Endothelial cell of umbilical vein (primary cell): ENCODE measurements around the gene CCBE1. TPM values are rescaled to one million over a fixed set of nuclear protein-coding genes. Genes with fewer than 3 reads are reported as not detected.

Experiments
- BruUV-seq: library from RNA; stranded (reverse); fragments of 400-500 nt; replicated peaks from 2 replicates; lab custom pipeline; 2021; lab: Mats Ljungman, UMichigan
- CTCF ChIA-PET: fragments of 300-600, 350-600 bp; sonication (Branson Sonifier 250); formaldehyde crosslinking; loops from one replicate; lab custom pipeline; 2021; ENCODE audit warnings: antibody characterized with exemption, inconsistent platforms; lab: Charles Lee
- POLR2A ChIA-PET: fragments of 300-600, 350-600 bp; sonication (Branson Sonifier 250); formaldehyde crosslinking; loops from one replicate; lab custom pipeline; 2021; ENCODE audit warnings: antibody characterized with exemption, inconsistent platforms; lab: Charles Lee
- DNase-seq: peaks from one replicate; pipeline ENCODE4 v3.0.0-alpha.2; 2011; ENCODE audit warnings: low read depth, low spot score
- FAIRE-seq: peaks from 2 replicates; lab custom pipeline; 2011; peaks lifted over from hg19 to GRCh38; lab: Jason Lieb, UNC
- H2AFZ ChIP-seq: 2 replicates; pipeline ENCODE4 v1.6.0; 2012; ENCODE audit warnings: low read depth, low read length, control low read depth, inconsistent platforms
- H3K27ac ChIP-seq: 2 replicates; pipeline ENCODE4 v1.5.1; 2011; ENCODE audit warnings: low read depth, mild to moderate bottlenecking, control low read depth, low read length, moderate library complexity; ENCODE audit not compliant: insufficient read depth
- H3K27me3 ChIP-seq, 2 experiments: 2 replicates each; pipeline versions ENCODE4 v1.6.0 to v1.6.1; 2011; ENCODE audit warnings: low read length in 2 of 2, mixed read lengths in 1 of 2; ENCODE audit not compliant: control insufficient read depth in 2 of 2, insufficient read depth in 2 of 2
- H3K36me3 ChIP-seq, 2 experiments: 2 replicates in 1 of 2; 3 replicates in 1 of 2; pipeline ENCODE4 v1.5.1; 2011; ENCODE audit warnings: low read length in 2 of 2, mild to moderate bottlenecking in 1 of 2, moderate library complexity in 1 of 2; ENCODE audit not compliant: control insufficient read depth in 2 of 2, insufficient read depth in 2 of 2; ENCODE audit errors: extremely low read depth in 1 of 2
- H3K4me1 ChIP-seq: 3 replicates; pipeline ENCODE4 v1.5.1; 2011; ENCODE audit warnings: mild to moderate bottlenecking, low read length; ENCODE audit not compliant: control insufficient read depth, insufficient read depth; ENCODE audit errors: extremely low read depth
- H3K4me2 ChIP-seq: 2 replicates; pipeline ENCODE4 v1.6.1; 2011; ENCODE audit warnings: low read length, control low read depth, mixed read lengths; ENCODE audit not compliant: insufficient read depth
- H3K4me3 ChIP-seq, 3 experiments: fragments of 200-600 bp in 1 of 3; sonication (generic), shearing (Covaris generic) in 1 of 3; replicated peaks in 1 of 3; 2 replicates each; pipeline ENCODE4 v1.5.1; 2011 to 2016; ENCODE audit warnings: control low read depth in 3 of 3, low read length in 3 of 3, mild to moderate bottlenecking in 2 of 3, inconsistent platforms in 1 of 3, low read depth in 1 of 3, moderate library complexity in 1 of 3; ENCODE audit not compliant: insufficient read depth in 1 of 3
- H3K79me2 ChIP-seq: 2 replicates; pipeline ENCODE4 v1.6.0; 2012; ENCODE audit warnings: low read length, inconsistent platforms; ENCODE audit not compliant: control insufficient read depth, insufficient read depth
- H3K9ac ChIP-seq: replicated peaks from 2 replicates; pipeline ENCODE3; 2011; ENCODE audit warnings: low read length, control low read depth; ENCODE audit not compliant: insufficient read depth; ENCODE audit errors: extremely low read depth
- H3K9me1 ChIP-seq: replicated peaks from 3 replicates; pipeline ENCODE4 v1.6.0; 2011; ENCODE audit warnings: mild to moderate bottlenecking, low read length; ENCODE audit not compliant: control insufficient read depth, insufficient read depth; ENCODE audit errors: extremely low read depth
- H3K9me3 ChIP-seq: replicated peaks from 2 replicates; pipeline ENCODE4 v1.5.1; 2012; ENCODE audit warnings: low read length, inconsistent platforms; ENCODE audit not compliant: control insufficient read depth, insufficient read depth
- H4K20me1 ChIP-seq: replicated peaks from 2 replicates; pipeline ENCODE3; 2011; ENCODE audit warnings: mild to moderate bottlenecking, low read length; ENCODE audit not compliant: control insufficient read depth, insufficient read depth; ENCODE audit errors: extremely low read depth
- EZH2 ChIP-seq: IDR thresholded peaks from 2 replicates; pipeline ENCODE4 v1.6.1; 2012; ENCODE audit warnings: borderline replicate concordance, low read depth, mild to moderate bottlenecking, moderate library complexity, low read length, inconsistent platforms; ENCODE audit not compliant: severe bottlenecking
- FOS ChIP-seq: IDR thresholded peaks from 2 replicates; pipeline ENCODE4 v1.6.1; 2011; ENCODE audit warnings: mild to moderate bottlenecking, low read length, moderate library complexity, borderline replicate concordance; ENCODE audit not compliant: insufficient read depth
- GATA2 ChIP-seq: IDR thresholded peaks from 2 replicates; pipeline ENCODE4 v1.7.0; 2011; ENCODE audit warnings: low read depth, mild to moderate bottlenecking, moderate library complexity, mixed read lengths, low read length; ENCODE audit not compliant: insufficient read length, insufficient read depth
- JUN ChIP-seq: IDR thresholded peaks from 2 replicates; pipeline ENCODE4 v1.6.1; 2011; ENCODE audit warnings: borderline replicate concordance, low read depth; ENCODE audit not compliant: insufficient read length, insufficient read depth
- MAX ChIP-seq: IDR thresholded peaks from 2 replicates; pipeline ENCODE4 v1.6.1; 2011; ENCODE audit not compliant: insufficient read depth, insufficient read length
- MYC ChIP-seq: IDR thresholded peaks from one replicate; pipeline ENCODE4 v1.6.1; 2011; ENCODE audit warnings: mild to moderate bottlenecking, low read depth, low read length
- POLR2A ChIP-seq: IDR thresholded peaks from 2 replicates; pipeline ENCODE4 v1.6.1; 2012; ENCODE audit warnings: low read depth, mild to moderate bottlenecking, control low read depth, low read length
- POLR2AphosphoS5 ChIP-seq: IDR thresholded peaks from 2 replicates; pipeline ENCODE4 v1.6.1; 2012; ENCODE audit warnings: low read depth, mild to moderate bottlenecking, control low read depth, low read length, moderate library complexity; ENCODE audit not compliant: insufficient read depth
- dilution Hi-C: fragments of 300-500 bp; cut with MboI; formaldehyde crosslinking; loops from one replicate; pipeline ENCODE4 v1.15.0; 2019; ENCODE audit warnings: low sequenced_read_pairs; ENCODE audit not compliant: extremely low pct_ligation_motif_present
- intact Hi-C: fragments of 100-400 bp; cut with micrococcal nuclease; formaldehyde crosslinking; loops from one replicate; pipeline ENCODE4 v1.10.0; 2022
- polyA plus RNA-seq, 4 experiments: library from polyadenylated mRNA; depleted of rRNA in 3 of 4; stranded (reverse) in 3 of 4; unstranded in 1 of 4; fragments of >200 nt; gene quantifications; 2 replicates each; pipeline versions ENCODE4 v1.2.1 to v1.2.3, GENCODE V29; 2011 to 2012; ENCODE audit warnings: missing spikeins in 1 of 4
- total RNA-seq: library from RNA; stranded (reverse); gene quantifications from 2 replicates; pipeline ENCODE4 v1.2.3, GENCODE V29; 2021
- TF ChIP-seq, protein P1 (sequence below), 2 donors: IDR thresholded peaks; 1 replicate in 1 of 2; 2 replicates in 1 of 2; pipeline ENCODE4 v1.5.1; 2011; ENCODE audit warnings: low read length in 2 of 2, mild to moderate bottlenecking in 2 of 2, moderate library complexity in 2 of 2, control low read depth in 1 of 2, inconsistent platforms in 1 of 2, low read depth in 1 of 2; ENCODE audit not compliant: insufficient read depth in 1 of 2; ENCODE audit errors: extremely low read depth in 1 of 2

The CCBE1 gene
- total and polyA plus RNA-seq, 2 donors (not counting 3 experiments of a cell fraction or from before 2014, with no cell fraction given): 0.04 TPM; not detected in 1

DNA sequence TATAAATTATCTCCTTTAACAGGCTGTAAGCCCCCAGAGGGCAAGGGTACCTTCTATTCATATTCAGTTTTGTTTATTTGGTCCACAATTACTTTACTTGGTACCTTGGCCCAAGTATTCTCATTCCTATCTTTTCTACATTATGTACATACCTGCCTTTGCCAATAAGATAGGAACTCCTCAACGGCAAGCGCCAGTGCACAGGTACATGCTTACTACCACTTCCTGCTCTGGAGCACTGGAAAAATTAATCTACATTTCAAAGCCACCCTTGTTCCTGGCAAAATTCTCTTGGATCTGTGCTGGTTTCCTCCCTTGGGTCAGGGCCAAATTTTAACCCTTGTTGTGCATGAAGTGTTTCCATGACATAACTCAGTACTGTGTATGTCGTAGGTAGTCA lies 303.8 kb downstream of the CCBE1 start:
- Histone ChIP-seq H3K9ac (no peak overlapping the region), H3K9me1 (no peaks in the 10 kb centered on the region), H2AFZ (no peak overlapping the region), H3K36me3 (no peaks in the 10 kb centered on the region), H3K4me3 (no peak overlapping the region), H3K79me2 (no peaks in the 10 kb centered on the region), H3K27ac (no peak overlapping the region), H3K9me3 (no peaks in the 10 kb centered on the region), H3K4me2 (no peak overlapping the region), H3K4me1 (no peaks in the 10 kb centered on the region), H4K20me1 (no peaks in the 10 kb centered on the region), H3K27me3 (peaks cover 0 to under 1% of the 10 kb centered on the region in 2 experiments)
- BruUV-seq: no TSS peak
- FAIRE-seq: no peak
- no peak for DNase-seq
- dilution Hi-C loops: no loop called here
- ChIA-PET CTCF (interaction anchor here (2.3 kb wide), 1 partner anchor 9 kb away, joined by 9 read pairs; no protein-coding TSS in a partner anchor), POLR2A (no interaction called here)
- TF ChIP-seq MYC (no peak), POLR2A (no peak), JUN (no peak), EZH2 (no peak), GATA2 (no peak), MAX (no peak), FOS (no peak), POLR2AphosphoS5 (no peak)
- TF ChIP-seq, protein P1, sequence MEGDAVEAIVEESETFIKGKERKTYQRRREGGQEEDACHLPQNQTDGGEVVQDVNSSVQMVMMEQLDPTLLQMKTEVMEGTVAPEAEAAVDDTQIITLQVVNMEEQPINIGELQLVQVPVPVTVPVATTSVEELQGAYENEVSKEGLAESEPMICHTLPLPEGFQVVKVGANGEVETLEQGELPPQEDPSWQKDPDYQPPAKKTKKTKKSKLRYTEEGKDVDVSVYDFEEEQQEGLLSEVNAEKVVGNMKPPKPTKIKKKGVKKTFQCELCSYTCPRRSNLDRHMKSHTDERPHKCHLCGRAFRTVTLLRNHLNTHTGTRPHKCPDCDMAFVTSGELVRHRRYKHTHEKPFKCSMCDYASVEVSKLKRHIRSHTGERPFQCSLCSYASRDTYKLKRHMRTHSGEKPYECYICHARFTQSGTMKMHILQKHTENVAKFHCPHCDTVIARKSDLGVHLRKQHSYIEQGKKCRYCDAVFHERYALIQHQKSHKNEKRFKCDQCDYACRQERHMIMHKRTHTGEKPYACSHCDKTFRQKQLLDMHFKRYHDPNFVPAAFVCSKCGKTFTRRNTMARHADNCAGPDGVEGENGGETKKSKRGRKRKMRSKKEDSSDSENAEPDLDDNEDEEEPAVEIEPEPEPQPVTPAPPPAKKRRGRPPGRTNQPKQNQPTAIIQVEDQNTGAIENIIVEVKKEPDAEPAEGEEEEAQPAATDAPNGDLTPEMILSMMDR (IDR thresholded peaks at IDR 0.05; ENCODE audit: extremely low read depth in 1 of 2, insufficient read depth in 1 of 2, low read depth in 1 of 2, low read length in 2 of 2): no peak
- intact Hi-C loops: no loop called here
